HG03066 (cell line): ENCODE measurements around the gene ZNF503.

Source experiments
- ATAC-seq: cut with Tn5 transposase; IDR thresholded peaks from one replicate; pipeline ENCODE4 v1.9.1; 2021; ENCODE audit warnings: low read depth; ENCODE audit not compliant: unreplicated experiment

ZNF503 gene

DNA sequence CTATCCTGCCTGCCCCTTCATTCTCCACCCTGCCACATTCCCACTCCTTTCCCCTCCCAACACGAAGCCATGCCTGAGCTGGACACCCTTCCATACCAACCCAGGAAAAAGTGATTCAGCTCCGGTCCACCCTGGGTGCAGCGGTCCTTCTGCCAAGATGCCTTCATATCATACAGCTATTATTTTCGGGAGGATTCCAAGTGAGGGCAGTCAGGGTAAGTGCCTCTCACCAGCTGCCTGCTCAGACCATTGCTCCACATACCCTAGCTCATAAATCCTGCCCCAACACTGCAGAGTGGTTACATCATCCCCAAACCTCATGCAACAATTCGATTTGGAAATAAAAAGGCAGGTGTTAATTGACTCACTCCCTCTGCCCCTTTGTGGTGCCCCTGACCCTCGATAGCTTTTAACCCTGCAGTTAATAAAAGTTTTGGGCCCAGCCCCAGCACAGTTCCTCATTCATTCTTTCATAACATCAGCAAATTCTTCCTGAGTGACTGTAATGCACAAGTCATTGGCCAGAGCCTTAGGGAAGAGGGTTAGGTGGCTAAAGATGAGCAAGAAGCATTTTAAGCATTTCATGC lies 42.6 kb downstream of the ZNF503 start:
- ATAC-seq: no peak

DNA sequence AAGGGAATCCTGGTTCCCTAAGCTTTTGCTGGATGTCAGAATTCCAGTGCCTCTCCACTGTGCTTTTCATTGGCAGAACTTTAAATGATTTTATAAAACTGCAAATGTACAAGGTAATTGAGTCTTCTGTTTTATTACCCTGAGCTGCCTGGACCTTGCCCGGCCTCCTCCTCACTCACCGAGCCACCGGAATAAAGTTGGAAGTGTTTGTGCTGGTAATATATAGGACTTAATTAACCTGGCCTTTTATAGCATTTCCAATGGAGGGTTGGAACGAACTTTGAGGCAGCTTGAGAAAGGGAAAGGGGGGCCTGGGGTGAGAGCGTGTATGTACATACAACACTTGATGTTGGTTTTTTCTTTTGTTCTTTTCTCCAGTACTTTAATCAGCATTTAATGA lies 43.4 kb downstream of the ZNF503 start:
- no peak for ATAC-seq

DNA sequence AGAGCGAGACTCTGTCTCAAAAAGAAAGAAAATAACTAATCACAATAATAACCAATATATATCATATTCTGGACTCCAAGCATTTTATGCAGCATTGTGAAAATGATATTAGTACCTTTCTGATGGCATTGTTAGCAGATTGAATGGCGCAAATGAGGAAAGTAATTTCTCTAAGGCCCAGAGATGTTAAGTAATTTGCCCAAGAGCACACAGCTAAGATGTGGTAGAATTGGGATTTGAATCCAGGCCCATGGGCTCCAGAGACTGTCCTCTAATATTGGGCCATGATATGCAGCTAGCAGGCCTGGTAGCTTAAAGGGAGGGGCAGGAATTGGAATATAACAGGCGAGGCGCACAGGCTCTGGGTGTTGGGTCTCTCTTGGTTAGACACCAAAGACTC lies 44.1 kb downstream of the ZNF503 start:
- ATAC-seq: no peak

DNA sequence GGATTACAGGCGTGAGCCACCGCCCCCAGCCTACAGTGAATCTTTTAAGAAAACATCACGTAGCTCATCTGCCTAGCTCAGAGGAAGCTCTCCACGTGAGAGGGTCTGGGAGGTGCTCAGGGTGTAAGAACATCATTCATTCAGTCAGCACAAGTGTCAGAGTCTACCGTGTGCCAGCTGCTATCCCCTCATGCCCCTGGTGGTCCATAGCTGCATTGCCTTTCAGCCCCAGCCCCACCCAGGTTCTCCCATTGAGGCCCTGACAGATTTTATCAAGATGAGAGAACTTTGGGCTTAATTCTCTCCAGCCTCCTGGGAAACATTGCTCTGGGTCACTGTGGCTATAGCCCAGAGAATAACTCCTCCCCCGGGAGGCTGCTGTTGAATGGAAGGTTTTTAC lies 45.1 kb downstream of the ZNF503 start:
- no peak for ATAC-seq

DNA sequence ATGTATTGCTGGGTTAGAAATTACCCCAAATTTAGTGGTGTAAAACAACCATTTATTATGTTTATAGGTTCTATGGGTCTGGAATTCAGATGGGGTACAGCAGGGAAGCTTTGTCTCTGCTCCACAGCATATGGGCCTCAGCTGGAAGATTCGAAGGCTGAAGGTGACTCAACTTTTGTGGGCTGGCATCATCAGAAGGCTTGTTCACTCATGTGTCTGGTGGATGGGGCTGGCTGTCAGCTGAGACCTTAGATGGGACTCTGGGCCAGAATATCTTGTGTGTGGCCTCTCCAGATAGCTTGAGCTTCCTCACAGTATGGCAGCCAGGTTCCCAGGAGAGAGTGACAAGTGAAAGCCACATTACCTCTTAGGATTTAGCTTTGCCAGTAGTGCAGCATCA lies 45.9 kb downstream of the ZNF503 start:
- no peak for ATAC-seq

DNA sequence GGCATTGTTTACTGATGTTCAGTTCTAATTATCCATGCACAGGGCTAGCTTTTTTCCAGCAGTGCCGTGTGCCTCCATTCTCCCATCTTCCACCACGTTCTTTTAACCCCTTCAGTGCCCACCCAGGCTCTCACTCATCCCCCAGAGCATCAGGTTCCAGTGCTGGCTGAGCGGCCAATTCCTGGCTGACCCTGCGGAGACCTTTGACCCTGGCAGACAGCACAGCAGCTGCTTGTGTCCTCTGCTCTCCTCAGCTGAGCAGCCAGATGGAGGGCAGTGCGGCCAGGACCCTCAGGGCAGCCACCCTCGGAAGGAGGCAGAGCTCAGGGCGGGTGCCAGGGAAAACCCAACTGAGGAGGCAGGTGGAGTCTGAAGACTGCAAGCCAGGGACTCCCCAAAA lies 48.4 kb downstream of the ZNF503 start:
- ATAC-seq: no peak

DNA sequence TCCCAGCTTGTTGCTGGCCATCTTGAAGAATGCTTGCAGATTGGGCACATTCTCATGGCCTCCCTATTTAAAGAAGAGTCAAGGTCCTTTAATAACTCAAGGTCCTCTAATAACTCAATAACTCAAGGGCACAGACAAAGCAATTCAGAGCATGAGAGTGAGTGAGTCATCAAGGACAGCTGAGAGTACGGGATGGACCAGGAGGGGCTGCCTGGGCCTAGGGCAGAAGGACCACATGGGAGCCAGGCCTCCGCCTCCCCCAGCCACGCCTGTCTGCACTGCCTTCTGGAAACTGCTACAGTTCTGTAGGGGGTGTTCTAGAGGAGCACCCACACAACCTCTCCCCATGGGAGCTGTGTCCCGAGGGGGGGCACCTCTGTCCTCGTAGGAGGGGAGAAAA lies 48.9 kb downstream of the ZNF503 start:
- no peak for ATAC-seq

DNA sequence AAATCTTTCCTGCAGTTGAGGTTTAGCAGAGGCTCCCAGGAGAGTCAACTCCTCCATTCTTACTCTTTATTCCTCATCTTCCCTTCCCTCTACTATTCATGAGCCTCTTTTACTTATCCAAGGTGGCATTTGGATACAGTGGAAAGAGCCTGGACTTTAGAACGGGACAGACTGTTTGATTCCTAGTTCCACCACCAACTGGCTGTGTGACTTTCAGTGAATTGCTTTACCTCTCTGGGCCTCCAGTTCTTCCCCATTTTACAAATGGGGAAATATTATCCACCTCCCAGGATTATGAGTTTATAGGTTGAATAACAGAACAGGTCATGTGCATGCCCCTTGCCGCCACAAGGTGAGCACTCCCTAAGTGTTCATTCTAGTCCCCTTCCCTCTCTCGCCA lies 49.9 kb downstream of the ZNF503 start:
- no peak for ATAC-seq

DNA sequence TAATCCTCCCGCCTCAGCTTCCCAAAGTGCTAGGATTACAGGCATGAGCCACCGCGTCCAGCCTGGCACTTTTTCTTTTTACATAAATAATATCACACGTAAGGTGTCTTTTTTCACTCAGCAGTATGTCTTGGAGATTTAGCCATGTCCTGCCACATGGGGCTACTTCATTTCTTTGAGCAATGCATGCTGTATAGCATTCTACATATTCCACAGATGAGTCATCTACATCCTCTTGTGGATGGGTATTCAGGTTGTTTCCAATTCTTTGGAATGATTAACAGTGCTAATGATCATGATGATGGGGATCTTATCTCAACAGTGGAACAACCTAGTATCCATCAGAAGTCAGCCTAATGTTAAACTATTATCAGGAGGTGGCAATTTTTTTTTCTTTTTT lies 50.8 kb downstream of the ZNF503 start:
- ATAC-seq: no peak
